NCI-H1048 (cell line): ENCODE measurements around the gene DUSP28.
A peak's percentile ranks its signal among the peaks of the same experiment; 100 is the strongest.

Source experiments
- DNase-seq: peaks from one replicate; lab custom pipeline; 2025; lab: John Stamatoyannopoulos, UW

DUSP28 gene

DNA sequence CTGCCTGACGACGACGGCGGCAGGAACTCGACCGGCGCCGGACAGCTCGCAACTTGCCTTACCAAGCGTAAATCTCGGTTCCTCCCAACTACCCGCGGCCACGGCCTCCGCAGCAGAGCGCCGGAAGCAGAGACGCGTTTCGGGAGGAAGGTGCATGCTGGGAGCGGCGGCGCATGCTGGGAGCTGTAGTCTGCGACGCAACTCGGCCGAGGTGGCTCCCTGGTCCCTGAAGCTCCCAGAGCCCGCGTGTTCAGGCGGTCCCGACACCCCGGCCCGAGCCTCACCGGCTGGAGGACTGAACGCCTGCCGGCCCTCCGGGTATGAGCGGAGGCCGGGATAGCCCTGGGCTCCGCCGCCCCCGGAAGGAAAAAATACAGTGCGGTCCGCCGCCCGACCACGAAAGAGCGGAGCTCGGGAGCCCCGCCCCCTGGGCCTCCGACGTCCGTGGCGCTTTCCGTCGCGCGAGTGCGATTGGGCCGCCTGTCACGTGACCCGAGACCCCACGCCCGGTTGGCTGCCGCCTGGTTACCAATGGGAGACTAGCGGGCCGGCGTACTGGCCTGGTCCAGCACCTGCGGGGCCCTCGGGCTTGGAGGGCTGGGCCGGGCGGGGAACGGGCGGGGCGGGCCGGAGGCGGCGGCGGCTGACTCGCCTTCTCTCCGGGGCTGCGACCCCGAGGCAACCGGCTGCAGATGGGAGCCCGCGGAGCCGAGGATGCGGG, 26.2 kb downstream of the DUSP28 start, which contains the start of gene CAPN10:
CAPN10 (plus strand) TSS at position 537 of the 721 bp plus-strand sequence; CDS start at position 715, 178 bp downstream.
- peak; percentile 88 for DNase-seq

DNA sequence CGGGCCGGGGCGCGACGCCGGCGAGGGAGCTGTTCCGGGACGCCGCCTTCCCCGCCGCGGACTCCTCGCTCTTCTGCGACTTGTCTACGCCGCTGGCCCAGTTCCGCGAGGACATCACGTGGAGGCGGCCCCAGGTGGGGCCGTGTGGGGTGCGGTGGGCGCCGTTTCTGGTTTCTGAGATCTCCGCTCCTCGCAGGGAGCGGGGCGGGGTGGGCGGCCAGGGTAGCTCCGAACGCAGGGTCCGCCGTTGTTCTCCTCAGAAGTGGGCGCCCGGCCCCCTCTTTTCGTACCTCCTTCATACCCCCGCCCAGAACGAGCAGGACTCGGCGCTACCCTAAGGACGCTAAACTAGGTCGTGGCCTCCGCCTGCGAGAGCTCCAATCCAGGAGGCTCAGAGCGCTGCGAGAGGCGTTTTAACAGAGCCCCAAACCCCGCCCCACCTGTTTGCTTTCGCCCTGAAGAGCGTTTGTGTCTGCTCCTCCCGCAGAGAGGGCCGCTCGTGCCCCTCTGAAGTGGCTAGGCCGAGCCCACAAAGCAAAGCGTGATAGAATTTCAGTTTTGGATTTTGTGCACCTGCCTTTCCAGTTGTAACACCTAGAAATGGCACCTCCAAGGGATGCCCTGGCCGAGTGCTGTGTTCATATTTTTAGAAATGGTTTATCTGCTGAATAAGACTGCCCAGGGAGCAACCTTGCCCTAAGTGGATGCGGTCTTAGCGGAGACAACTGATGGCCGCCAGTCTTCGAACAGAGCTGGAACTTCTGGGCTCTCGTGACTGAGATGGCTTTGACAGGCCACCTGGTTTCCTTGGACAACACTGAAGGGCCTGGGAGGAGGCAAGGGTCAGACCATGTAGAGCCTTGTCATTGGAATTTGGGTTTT, 27.0 kb downstream of the DUSP28 start:
- no peak for DNase-seq

GRCh38 chr2:240588006-240588655, 28.0 kb downstream of the DUSP28 start:
- no peak for DNase-seq

- DNase-seq: no peak
These were observed 28.5 kb downstream of the DUSP28 start for GRCh38 chr2:240588669-240589068.

GRCh38 chr2:240589375-240589774, 29.2 kb downstream of the DUSP28 start:
- DNase-seq: no peak

DNA sequence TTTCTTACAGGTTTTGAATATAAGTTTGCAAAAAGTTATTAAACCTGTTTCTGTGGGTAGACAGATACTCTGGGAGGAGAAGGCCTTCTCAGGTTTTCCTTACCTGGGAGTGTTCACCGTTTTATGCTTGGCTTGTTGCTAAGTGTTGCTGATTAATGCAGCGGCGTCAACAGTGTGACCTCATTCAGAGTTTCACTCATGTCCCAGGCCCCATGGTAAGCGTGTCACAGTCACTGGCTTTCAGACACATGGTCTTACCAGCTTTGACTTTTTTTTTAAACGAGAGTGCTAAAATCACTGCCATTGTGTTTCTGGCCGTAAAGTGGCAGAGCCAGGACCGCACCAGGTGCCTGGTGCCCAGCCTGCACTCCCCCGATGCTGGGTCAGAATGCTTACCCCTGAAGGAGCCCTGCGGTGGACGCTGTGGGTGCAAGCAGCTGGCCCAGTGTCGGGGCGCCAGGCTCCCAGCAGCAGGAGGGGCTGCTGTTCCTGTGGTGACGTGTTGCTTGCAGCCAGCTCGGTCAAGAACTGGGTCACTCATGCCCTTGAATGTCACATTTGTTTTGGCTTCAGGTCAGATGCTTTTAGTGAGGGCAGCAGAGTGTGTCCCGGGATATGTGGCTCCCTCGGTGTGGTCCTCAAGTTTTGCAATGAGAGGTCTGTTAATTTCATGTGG, 29.8 kb downstream of the DUSP28 start:
- no peak for DNase-seq

- DNase-seq: no peak
These were observed 30.5 kb downstream of the DUSP28 start for GRCh38 chr2:240590681-240591111.

- no peak for DNase-seq
These were observed 31.1 kb downstream of the DUSP28 start for GRCh38 chr2:240591226-240591625.

DNA sequence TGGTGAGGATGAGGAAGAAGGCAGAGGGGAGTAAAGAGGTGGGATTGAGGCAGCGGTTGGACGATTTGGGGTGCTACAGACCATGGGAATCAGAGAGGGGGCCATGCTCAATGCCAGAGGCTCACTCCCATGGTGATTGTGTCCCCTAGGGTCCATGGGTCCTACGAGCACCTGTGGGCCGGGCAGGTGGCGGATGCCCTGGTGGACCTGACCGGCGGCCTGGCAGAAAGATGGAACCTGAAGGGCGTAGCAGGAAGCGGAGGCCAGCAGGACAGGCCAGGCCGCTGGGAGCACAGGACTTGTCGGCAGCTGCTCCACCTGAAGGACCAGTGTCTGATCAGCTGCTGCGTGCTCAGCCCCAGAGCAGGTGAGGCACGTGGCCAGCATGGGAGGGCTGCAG, 31.6 kb downstream of the DUSP28 start:
- no peak for DNase-seq

- DNase-seq: no peak
These were observed 33.0 kb downstream of the DUSP28 start for GRCh38 chr2:240593026-240593702.

- no peak for DNase-seq
These were observed 33.7 kb downstream of the DUSP28 start for GRCh38 chr2:240593703-240594451.

GRCh38 chr2:240594511-240595380, 34.6 kb downstream of the DUSP28 start:
- no peak for DNase-seq

- no peak for DNase-seq
These were observed 35.4 kb downstream of the DUSP28 start for GRCh38 chr2:240595381-240596079.

- no peak for DNase-seq
These were observed 35.9 kb downstream of the DUSP28 start for GRCh38 chr2:240596080-240596460.

- DNase-seq: no peak
These were observed 36.4 kb downstream of the DUSP28 start for GRCh38 chr2:240596491-240596931.

GRCh38 chr2:240597054-240597418, 36.9 kb downstream of the DUSP28 start:
- DNase-seq: no peak

DNA sequence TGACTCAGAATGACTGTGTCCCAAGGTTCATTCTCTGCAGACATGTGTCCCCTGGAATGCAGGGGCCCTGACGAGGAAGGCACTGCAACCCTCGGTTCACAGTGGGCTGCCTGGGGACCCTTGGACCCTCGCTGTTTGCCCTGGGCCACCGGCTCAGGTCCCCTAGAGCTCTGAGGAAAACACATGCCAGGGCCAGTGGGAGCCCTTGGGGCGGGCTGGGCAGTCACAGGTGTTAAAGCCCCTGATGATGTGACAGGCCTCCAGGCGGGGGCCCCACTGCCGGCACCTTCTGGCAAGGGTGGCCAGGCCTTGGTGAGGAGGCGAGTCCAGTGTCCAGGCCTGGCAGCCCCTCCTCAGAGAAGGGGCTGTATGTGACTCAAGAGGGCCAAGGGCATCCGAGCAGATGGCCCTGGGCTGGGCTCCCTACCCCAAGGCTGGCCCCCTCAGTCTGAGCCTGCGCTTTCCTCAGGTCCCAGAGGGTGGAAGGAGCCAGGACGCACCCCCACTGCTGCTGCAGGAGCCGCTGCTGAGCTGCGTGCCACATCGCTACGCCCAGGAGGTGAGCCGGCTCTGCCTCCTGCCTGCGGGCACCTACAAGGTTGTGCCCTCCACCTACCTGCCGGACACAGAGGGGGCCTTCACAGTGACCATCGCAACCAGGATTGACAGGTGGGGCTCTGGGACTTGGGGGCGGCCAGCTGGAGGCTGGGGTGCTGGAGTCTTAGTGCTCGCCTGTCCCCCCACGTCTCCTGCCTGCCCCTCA, 37.4 kb downstream of the DUSP28 start:
- no peak for DNase-seq

- no peak for DNase-seq
These were observed 38.3 kb downstream of the DUSP28 start for GRCh38 chr2:240598311-240598911.
